HL-60/S4 (cell line): ENCODE measurements around the gene ZNF724.
"Not testable (repeated sequence)": the region's sequence is repeated elsewhere in the genome, so short reads cannot be mapped to it uniquely, and the experiment has no call there.

Experiments
- in situ Hi-C: fragments of 300-500 bp; cut with MboI; formaldehyde crosslinking; loops from 2 replicates; pipeline ENCODE4 v1.14.3; 2022; ENCODE audit warnings: low sequenced_read_pairs

ZNF724 gene

GRCh38 chr19:23249911-23250649, at the start of gene ZNF724:
Gene ZNF724 (minus strand): TSS chr19:23250394. CDS start chr19:23250242, 152 bp downstream.
- in situ Hi-C loops = no loop called here

DNA sequence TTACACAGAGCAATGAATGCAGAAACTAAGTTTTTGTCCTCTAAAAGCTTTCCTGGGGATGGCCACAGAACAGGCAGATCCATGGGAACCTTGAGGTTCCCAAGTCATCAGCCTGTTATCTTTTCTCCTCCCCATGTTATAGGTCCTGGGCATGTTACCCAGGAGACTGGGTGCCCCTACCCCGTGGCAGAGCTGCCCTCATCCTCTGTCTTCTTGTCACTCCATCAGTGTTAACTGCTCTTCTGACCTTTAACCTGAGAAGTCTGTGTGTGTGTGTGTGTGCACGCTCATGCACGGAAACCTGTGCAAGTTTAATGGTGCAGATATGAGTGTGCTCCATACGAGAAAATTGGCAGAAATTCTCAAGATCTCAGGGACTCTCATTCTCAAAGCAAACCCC, 43.9 kb upstream of the ZNF724 start:
- in situ Hi-C loops = no loop called here

- in situ Hi-C loops = not testable (repeated sequence)
These were observed 39.8 kb upstream of the ZNF724 start for GRCh38 chr19:23289966-23290365.

DNA sequence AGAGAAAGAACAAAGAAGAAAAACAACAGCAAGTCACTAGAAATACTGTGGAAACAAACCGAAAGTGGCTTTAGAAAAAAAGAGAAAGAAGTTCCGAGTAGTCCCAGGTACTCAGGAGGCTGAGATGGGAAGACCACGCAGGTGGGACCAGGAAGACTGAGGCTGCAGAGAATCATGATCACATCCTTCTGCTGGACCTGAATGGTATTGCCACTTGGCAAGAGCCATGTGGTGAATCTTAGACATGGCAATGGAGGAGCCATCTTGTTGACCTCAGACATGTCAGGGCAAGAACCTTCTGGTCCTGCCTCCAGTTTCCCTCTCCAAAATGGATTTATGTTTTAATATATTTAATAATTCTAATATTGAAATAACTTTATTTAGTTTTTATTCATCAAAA, 37.4 kb upstream of the ZNF724 start:
- in situ Hi-C loops = no loop called here

DNA sequence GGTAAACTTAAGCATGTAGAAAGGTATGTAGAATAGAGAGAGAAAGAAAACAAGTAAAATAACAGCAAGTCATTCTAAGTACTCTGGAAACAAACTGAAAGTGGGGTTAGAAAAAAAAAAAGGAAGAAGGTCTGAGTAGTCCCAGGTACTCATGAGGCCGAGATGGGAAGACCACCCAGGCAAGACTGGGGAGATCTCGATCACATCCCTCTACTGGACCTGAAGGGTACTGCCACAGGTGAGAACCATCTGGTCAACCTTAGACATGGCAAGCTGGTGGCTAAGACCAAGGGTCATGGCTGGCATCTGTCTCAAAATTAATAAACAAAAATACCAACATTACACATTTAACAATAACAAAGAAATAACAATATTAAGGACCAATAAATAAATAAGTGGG, 36.3 kb upstream of the ZNF724 start:
- in situ Hi-C loops = no loop called here

- in situ Hi-C loops = no loop called here
These were observed 35.8 kb upstream of the ZNF724 start for GRCh38 chr19:23285948-23286347.

GRCh38 chr19:23285326-23285725, 35.1 kb upstream of the ZNF724 start:
- in situ Hi-C loops = not testable (repeated sequence)

- in situ Hi-C loops = no loop called here
These were observed 33.7 kb upstream of the ZNF724 start for GRCh38 chr19:23283925-23284324.

DNA sequence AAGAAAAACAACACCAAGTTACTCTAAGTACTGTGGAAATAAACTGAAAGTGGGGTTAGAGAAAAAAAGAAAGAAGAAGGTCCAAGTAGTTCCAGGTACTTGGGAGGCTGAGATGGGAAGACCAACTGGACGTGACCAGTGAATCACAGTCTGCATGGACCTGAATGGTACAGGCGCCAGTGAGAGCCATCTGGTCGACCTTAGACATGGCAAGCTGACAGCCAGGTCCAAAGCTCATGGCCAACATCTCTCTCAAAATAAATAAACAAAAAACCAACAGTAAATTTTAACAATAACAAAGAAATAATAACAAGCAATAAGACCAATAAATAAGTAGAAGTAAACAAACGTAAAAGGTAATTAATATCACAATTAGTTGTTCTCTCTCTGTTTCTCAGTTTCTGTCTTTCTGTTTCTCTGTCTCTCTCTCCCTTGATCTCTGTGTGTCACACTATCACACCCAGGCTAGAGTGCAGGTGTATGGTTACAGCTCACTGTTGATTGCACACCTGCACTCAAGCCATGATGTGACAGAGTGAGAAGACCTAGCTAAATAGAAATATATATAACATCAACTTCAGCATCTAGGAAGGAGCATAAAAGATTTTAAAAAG, 31.6 kb upstream of the ZNF724 start:
- in situ Hi-C loops = no loop called here

DNA sequence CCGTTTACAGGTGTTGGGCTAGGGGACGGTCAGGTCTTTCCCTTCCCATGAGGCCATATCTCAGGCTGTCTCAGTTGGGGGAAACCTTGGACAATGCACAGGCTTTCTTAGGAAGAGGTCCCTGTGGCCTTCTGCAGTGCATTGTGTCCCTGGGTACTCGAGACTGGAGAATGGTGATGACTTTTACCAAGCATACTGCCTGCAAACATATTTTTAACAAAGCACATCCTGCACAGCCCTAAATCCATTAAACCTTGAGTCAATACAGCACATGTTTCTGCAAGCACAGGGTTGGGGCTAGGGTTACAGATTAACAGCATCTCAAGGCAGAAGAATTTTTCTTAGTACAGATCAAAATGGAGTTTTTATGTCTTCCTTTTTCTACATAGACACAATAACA, 27.9 kb upstream of the ZNF724 start:
- in situ Hi-C loops = not testable (repeated sequence)

DNA sequence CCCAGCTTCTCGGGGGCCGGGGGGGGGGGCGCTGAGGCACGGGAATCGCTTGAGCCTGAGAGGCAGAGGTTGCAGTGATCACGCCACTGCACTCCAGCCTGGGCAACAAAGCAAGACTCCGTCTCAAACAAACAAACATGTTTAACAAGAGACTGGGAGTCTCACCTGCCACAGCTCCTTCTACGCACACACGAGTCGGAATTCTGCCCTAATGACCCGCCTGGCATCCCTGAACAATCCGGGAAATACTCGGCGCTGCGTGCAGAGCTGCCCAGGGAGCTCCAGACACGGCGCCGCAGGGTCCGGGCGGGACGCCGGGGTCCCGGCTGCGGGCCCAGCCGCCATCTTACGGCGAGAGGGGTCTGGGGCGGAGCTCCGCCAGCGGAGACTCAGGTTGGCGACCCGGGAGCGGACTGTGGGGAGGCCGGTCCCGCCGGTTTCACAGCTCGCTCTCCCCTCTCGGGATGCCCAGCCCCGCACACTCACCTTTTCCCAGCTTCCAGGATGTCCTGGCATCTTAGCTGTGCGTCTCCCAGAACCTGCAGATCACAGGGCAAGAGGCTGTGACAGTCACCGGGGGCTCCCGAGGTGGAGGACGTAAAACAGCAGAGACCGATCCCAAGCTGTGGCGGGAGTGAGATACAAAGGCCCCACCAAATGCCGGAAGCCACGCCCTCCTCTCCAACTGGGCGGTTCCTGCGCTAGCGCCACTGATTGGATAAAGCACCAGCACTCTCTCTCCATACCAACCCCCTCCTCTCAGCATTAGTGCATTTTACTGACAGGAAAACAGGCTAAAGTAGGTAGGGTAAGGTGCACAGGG, 23.6 kb upstream of the ZNF724 start:
- in situ Hi-C loops = no loop called here

GRCh38 chr19:23273022-23273589, 22.9 kb upstream of the ZNF724 start:
- in situ Hi-C loops = no loop called here

DNA sequence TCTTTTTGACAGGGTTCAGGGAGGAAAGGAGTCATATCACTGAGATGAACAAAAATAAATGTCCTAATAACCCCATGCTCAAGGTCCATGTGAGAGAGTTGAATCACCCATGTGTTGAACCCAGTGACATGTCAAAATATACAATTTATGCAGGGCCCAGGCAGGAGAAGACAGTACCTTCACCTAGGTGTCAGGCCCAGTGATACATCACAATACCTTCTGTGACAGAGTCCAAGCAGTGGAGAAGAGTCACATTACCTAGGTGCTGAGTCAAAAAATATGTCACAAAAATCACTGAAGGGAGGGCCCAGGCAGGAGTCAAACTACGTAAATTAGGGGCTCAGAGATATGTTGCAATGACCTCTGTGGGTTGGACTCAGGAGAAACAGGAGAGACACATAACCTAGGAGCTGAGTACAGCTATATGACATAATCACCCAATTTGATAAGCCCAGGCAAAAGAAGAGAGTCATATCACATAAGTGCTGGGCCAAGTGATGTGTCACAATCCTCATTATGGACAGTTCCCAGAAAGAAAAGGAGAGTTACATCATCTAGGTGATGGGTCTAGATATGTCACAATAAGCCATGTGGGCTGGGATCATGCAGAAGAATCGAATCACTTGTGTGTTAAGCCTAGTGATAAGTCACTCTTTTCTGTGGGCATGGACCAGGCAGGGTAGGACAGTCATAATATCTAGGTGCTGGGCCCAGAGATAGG, 13.8 kb upstream of the ZNF724 start:
- in situ Hi-C loops = no loop called here

GRCh38 chr19:23263396-23263795, 13.2 kb upstream of the ZNF724 start:
- in situ Hi-C loops = no loop called here

GRCh38 chr19:23262920-23263319, 12.7 kb upstream of the ZNF724 start:
- in situ Hi-C loops = no loop called here

DNA sequence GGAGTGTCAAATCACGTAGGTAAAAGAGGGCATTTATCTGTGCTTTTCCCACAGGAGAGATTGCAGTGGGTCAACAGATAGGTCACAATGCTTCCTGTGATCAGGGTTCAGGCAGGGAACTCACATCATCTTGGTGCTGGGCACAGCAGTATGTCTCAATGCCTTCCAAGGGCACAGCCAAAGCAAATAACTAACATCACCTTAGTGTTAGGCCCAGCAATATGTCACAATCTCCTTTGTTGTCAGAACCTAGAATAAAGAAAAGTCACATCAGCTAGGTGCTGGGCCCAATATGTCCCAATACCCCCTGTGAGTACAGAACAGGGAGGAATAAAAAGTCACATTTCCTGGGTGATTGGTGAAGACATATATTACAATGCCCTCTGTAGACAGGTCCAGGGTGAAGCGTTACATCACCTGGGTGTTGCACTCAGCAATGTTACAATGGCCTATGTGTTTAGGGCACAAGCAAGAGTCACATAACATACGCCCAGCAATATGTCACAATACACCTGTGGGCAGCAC, 11.4 kb upstream of the ZNF724 start:
- in situ Hi-C loops = no loop called here

DNA sequence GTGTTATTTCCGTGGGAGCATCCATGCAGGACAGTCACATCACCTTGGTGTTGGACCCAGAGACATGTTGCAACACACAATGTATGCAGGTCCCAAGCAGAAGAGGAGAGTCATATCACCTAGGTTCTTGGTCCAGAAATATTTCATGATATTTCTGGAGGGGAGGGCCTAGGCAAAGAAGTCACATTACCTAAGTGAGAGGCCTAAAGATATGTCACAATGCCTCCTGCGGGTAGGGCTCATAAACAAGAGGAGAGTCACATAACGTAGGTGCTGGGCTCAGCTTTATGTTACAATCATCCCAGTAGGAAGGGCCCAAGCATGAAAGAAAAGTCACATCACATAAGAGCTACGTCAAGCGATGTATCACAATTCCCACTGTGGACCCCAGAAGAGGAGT, 10.8 kb upstream of the ZNF724 start:
- in situ Hi-C loops = no loop called here

GRCh38 chr19:23259961-23260360, 9.8 kb upstream of the ZNF724 start:
- in situ Hi-C loops = no loop called here

DNA sequence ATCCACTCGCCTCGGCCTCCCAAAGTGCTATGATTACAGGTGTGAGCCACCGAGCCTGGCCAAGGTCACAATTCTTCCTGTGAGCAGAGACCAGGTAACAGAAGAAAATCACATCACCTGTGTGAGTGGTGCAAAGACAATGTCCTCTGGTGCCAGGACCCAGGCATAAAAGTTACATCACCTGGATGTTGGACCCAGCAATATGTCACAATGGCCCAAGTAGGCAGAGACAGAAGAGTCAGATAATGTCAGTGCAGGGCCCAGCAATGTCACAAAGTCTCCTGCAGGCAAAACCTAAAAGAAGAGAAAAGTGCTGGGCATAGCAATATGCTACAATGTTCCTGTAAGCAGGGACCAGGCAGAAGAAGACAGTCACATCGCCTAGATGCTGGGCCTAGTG, 5.5 kb upstream of the ZNF724 start:
- in situ Hi-C loops = no loop called here

GRCh38 chr19:23254141-23254910, 4.1 kb upstream of the ZNF724 start:
- in situ Hi-C loops = no loop called here
